SK-N-MC (cell line): ENCODE results near the gene HS3ST3B1.

Source experiments
- EZH2 ChIP-seq: fragments of 200-600 bp; sonication (generic); IDR thresholded peaks from one replicate; pipeline ENCODE4 v1.6.1; 2017; ENCODE audit warnings: antibody characterized with exemption
- POLR2AphosphoS5 ChIP-seq: IDR thresholded peaks from 2 replicates; pipeline ENCODE4 v1.6.1; 2012; ENCODE audit warnings: mild to moderate bottlenecking, low read depth, low read length, borderline replicate concordance

GRCh38 chr17:14340857-14341754 is 40.2 kb downstream of the HS3ST3B1 start:
- TF ChIP-seq POLR2AphosphoS5 (no peak), EZH2 (no peak)
